ENCODE data around the gene TRIM67.
"Not testable (repeated sequence)": the region's sequence is repeated elsewhere in the genome, so short reads cannot be mapped to it uniquely, and the experiment has no call there.

The TRIM67 gene

GRCh38 chr1:231125972-231126580, 35.8 kb upstream of the TRIM67 start:
- TF ChIP-seq CTCF (IDR thresholded peaks at IDR 0.05; ENCODE audit: control insufficient read depth, extremely low read depth, insufficient read depth): no peak
- no peak for DNase-seq (ENCODE audit: low read depth)
- no peak overlapping the region for H3K4me3 ChIP-seq (ENCODE audit: low read depth, low read length)

GRCh38 chr1:231127106-231127505, 34.8 kb upstream of the TRIM67 start:
- H3K4me3 ChIP-seq (ENCODE audit: low read depth, low read length); DNase-seq (ENCODE audit: low read depth): not testable (repeated sequence)

GRCh38 chr1:231128471-231128870, 33.4 kb upstream of the TRIM67 start:
- H3K4me3 ChIP-seq (ENCODE audit: low read depth, low read length); DNase-seq (ENCODE audit: low read depth): not testable (repeated sequence)

GRCh38 chr1:231130544-231130943, 31.3 kb upstream of the TRIM67 start:
- no peak for DNase-seq (ENCODE audit: low read depth)
- TF ChIP-seq CTCF (IDR thresholded peaks at IDR 0.05; ENCODE audit: control insufficient read depth, extremely low read depth, insufficient read depth): no peak
- H3K4me3 ChIP-seq (ENCODE audit: low read depth, low read length): no peak overlapping the region

- H3K4me3 ChIP-seq (ENCODE audit: low read depth, low read length): not testable (repeated sequence)
These were observed 29.3 kb upstream of the TRIM67 start for GRCh38 chr1:231132591-231132990.

GRCh38 chr1:231134624-231135023, 27.2 kb upstream of the TRIM67 start:
- no peak for DNase-seq (ENCODE audit: low read depth)
- no peak for TF ChIP-seq CTCF (IDR thresholded peaks at IDR 0.05; ENCODE audit: control insufficient read depth, extremely low read depth, insufficient read depth)
- H3K4me3 ChIP-seq (ENCODE audit: low read depth, low read length): no peak overlapping the region

More at GRCh38 chr1:231132591-231132990, 29.3 kb upstream of the TRIM67 start:
- DNase-seq (ENCODE audit: low read depth): not testable (repeated sequence)

GRCh38 chr1:231138236-231138635, 23.6 kb upstream of the TRIM67 start:
- TF ChIP-seq CTCF (IDR thresholded peaks at IDR 0.05; ENCODE audit: control insufficient read depth, extremely low read depth, insufficient read depth): no peak

GRCh38 chr1:231139125-231139649, 22.7 kb upstream of the TRIM67 start:
- TF ChIP-seq CTCF (IDR thresholded peaks at IDR 0.05; ENCODE audit: control insufficient read depth, extremely low read depth, insufficient read depth): no peak
- H3K4me3 ChIP-seq (ENCODE audit: low read depth, low read length): no peak overlapping the region
- DNase-seq (ENCODE audit: low read depth): no peak

More at GRCh38 chr1:231138236-231138635, 23.6 kb upstream of the TRIM67 start:
- H3K4me3 ChIP-seq (ENCODE audit: low read depth, low read length): no peak overlapping the region
- DNase-seq (ENCODE audit: low read depth): no peak

Data from LNCaP clone FGC (cell line).